Upper lobe of right lung (tissue), 1 donor: ENCODE data around the gene NID2. TPM values are rescaled to one million over a fixed set of nuclear protein-coding genes. Genes with fewer than 3 reads are reported as not detected.

Source experiments
- ATAC-seq: fragments of 200-7000 bp; cut with Tn5 transposase; one replicate; pipeline ENCODE4 v1.9.1; 2020; ENCODE audit warnings: mild to moderate bottlenecking, moderate library complexity
- DNase-seq: peaks from one replicate; pipeline ENCODE4 v3.0.0-alpha.2; 2020
- H3K27ac ChIP-seq: fragments of 200-600 bp; one replicate; pipeline ENCODE4 v1.8.0; 2022
- H3K27me3 ChIP-seq: fragments of 200-600 bp; one replicate; pipeline ENCODE4 v1.8.0; 2022; ENCODE audit warnings: mild to moderate bottlenecking
- H3K36me3 ChIP-seq: fragments of 200-600 bp; one replicate; pipeline ENCODE4 v1.8.0; 2022
- H3K4me1 ChIP-seq: fragments of 200-600 bp; one replicate; pipeline ENCODE4 v1.8.0; 2022
- H3K4me3 ChIP-seq: fragments of 200-600 bp; one replicate; pipeline ENCODE4 v1.8.0; 2022; ENCODE audit warnings: mild to moderate bottlenecking
- H3K9me3 ChIP-seq: fragments of 200-600 bp; one replicate; pipeline ENCODE4 v1.8.0; 2022
- intact Hi-C: fragments of 100-400 bp; cut with DNase I; formaldehyde crosslinking; loops from one replicate; pipeline ENCODE4 v1.11.0; 2022
- total RNA-seq: library from RNA; stranded (reverse); fragmentation: NEBNext Ultra II Directional; extraction: Animal tissue kit (Norgen Biotek cat#: 25700); gene quantifications from one replicate; pipeline ENCODE4 v1.2.1, GENCODE V29; 2021
- TF ChIP-seq, protein P1 (sequence below): fragments of 200-600 bp; IDR thresholded peaks from one replicate; pipeline ENCODE4 v1.8.0; 2022; ENCODE audit warnings: antibody characterized with exemption
- donor health status: DM: no; HTN: yes; CAD: no; lungs with severe emphysema.

The NID2 gene
- total RNA-seq, 1 donor from 2014 or later: 17.9 TPM

DNA sequence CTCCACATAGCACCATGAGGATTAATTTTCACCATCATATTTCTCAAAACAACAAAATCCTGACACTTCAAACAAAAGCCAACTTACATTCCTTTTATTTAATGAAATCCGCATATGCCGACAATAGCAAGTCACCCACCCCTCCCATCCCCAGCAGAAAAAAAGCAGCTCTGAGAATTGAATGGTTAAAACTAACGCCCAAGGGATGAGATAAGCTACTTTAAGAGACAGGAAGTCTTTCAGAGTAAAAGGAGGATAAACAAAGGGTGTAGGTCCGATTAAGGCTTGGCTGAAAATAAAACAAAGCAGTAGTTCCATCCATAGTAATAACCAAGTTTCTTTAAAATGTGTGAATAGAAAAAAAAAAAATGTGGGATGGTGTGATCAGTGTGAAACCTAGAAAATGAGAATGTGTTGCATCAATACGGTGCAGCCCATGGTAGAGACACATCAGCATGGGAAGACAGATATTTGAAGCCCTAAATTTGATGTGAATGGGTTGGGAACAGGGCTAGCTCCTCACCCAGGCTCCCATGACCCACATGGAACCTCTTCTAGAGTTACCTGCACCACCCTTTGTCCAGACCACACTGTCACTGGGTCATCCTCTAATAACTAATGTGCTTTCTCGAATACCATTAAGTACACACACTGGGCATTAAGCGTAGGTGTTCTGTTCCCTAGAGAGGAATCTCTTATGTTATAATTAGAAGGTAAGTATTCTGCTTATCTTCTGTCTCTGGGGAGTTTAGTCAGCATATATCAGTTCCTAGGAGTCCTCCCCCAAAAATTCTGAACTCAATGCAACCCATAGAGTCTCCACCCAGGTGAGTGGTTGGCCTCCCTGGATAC lies 47.8 kb downstream of the NID2 start:
- Histone ChIP-seq H3K36me3 (no peaks in the 10 kb centered on the region), H3K27ac (no peak overlapping the region), H3K4me1 (no peaks in the 10 kb centered on the region), H3K4me3 (no peak overlapping the region), H3K27me3 (no peaks in the 10 kb centered on the region), H3K9me3 (no peaks in the 10 kb centered on the region)
- DNase-seq (no peak), ATAC-seq (no peak)
- intact Hi-C loops: no loop called here
- TF ChIP-seq, protein P1, sequence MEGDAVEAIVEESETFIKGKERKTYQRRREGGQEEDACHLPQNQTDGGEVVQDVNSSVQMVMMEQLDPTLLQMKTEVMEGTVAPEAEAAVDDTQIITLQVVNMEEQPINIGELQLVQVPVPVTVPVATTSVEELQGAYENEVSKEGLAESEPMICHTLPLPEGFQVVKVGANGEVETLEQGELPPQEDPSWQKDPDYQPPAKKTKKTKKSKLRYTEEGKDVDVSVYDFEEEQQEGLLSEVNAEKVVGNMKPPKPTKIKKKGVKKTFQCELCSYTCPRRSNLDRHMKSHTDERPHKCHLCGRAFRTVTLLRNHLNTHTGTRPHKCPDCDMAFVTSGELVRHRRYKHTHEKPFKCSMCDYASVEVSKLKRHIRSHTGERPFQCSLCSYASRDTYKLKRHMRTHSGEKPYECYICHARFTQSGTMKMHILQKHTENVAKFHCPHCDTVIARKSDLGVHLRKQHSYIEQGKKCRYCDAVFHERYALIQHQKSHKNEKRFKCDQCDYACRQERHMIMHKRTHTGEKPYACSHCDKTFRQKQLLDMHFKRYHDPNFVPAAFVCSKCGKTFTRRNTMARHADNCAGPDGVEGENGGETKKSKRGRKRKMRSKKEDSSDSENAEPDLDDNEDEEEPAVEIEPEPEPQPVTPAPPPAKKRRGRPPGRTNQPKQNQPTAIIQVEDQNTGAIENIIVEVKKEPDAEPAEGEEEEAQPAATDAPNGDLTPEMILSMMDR: no peak

DNA sequence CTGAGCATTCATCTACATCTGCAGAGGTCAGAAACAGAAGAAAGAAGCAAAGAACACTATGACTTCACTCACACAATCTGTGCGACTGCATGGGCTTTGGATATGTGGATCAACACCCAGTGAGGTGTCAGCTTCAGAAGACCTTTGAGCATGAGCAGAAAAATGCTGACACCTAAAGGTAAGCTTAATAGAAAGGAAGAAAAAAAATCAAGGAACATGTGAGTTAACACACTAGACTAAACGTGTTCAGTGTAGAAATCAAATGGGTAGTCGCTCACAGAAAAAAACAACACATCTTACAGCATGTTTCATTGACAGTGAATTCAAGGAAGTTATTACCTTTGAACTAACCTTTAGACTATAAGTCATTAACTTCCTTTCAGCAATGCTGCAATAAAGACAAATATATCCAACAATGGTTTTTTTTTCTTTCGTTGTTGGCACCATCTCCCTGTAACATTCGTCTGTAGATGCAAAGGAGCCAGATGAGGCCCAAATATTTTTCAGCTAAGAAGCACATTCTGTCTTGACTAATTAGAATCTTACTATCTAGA lies 48.6 kb downstream of the NID2 start:
- Histone ChIP-seq H3K4me3 (no peak overlapping the region), H3K27ac (no peak overlapping the region), H3K9me3 (no peaks in the 10 kb centered on the region), H3K4me1 (no peaks in the 10 kb centered on the region), H3K27me3 (no peaks in the 10 kb centered on the region), H3K36me3 (no peaks in the 10 kb centered on the region)
- ATAC-seq (no peak), DNase-seq (no peak)
- TF ChIP-seq, protein P1: no peak
- intact Hi-C loops: no loop called here

DNA sequence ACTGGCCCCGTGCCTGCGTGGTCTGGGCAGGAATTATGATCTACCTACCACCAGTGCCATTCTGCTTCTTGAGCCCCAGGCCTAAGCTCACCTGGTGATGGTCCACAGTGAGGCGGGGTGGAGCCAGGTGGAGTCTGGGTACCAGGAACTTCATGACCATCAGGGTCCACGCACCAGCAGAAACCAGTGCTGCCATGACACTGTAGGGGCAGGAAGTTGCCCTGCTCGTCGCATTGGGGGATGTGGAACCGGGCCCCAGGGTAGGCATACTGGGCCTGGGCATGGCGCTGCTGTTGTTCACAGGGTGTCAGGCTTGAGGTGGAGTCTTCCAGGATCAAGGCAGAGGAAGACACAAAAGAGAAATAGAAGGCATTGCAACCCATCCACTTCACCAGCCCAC lies 49.9 kb downstream of the NID2 start:
- H3K4me3 ChIP-seq: no peak overlapping the region
- no peaks in the 10 kb centered on the region for H3K36me3 ChIP-seq
- no peak for DNase-seq
- peaks cover 7% of the 10 kb centered on the region for H3K4me1 ChIP-seq
- no peaks in the 10 kb centered on the region for H3K27me3 ChIP-seq
- ATAC-seq: no peak
- no peaks in the 10 kb centered on the region for H3K9me3 ChIP-seq
- H3K27ac ChIP-seq: no peak overlapping the region
- TF ChIP-seq, protein P1: no peak
- intact Hi-C loops: no loop called here

DNA sequence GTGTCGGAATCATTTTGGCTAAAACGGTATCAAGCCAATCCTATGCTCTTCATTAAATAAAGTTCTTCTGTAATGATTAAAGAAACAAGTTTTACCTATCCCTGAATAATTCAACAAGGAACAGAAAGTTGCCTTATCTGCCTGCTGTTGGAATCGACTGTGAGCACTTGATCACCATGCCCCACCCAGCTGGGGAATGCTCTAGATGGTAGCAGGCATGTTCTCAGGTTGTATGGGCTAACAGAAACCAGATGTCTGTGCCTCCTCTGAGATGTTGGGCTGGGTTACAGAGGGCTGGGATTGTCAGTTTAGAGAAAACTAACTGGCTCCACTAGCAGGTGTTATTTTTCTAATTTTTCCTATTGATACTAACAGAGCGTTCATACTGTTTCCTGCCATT lies 50.6 kb downstream of the NID2 start:
- no peak overlapping the region for H3K4me3 ChIP-seq
- TF ChIP-seq, protein P1: no peak
- H3K27ac ChIP-seq: no peak overlapping the region
- no peaks in the 10 kb centered on the region for H3K9me3 ChIP-seq
- no peaks in the 10 kb centered on the region for H3K27me3 ChIP-seq
- intact Hi-C loops: no loop called here
- H3K4me1 ChIP-seq: peaks cover 7% of the 10 kb centered on the region
- no peak for DNase-seq
- H3K36me3 ChIP-seq: no peaks in the 10 kb centered on the region
- ATAC-seq: peak; percentile 59

- Histone ChIP-seq H3K36me3 (peaks cover 14% of the 10 kb centered on the region), H3K27ac (no peak overlapping the region), H3K9me3 (no peaks in the 10 kb centered on the region), H3K27me3 (no peaks in the 10 kb centered on the region), H3K4me3 (no peak overlapping the region), H3K4me1 (peaks cover 7% of the 10 kb centered on the region)
- ATAC-seq (no peak), DNase-seq (no peak)
- intact Hi-C loops: no loop called here
- TF ChIP-seq, protein P1: peak; percentile 40
These were observed 53.3 kb downstream of the NID2 start for GRCh38 chr14:52015411-52016030.
